Cerebellar cortex (tissue), 1 donor: Measurements from ENCODE around the gene COQ8A.

Experiments
- DNase-seq: peaks from one replicate; pipeline ENCODE4 v3.0.0-alpha.2; 2015; ENCODE audit warnings: low spot score

Gene COQ8A

DNA sequence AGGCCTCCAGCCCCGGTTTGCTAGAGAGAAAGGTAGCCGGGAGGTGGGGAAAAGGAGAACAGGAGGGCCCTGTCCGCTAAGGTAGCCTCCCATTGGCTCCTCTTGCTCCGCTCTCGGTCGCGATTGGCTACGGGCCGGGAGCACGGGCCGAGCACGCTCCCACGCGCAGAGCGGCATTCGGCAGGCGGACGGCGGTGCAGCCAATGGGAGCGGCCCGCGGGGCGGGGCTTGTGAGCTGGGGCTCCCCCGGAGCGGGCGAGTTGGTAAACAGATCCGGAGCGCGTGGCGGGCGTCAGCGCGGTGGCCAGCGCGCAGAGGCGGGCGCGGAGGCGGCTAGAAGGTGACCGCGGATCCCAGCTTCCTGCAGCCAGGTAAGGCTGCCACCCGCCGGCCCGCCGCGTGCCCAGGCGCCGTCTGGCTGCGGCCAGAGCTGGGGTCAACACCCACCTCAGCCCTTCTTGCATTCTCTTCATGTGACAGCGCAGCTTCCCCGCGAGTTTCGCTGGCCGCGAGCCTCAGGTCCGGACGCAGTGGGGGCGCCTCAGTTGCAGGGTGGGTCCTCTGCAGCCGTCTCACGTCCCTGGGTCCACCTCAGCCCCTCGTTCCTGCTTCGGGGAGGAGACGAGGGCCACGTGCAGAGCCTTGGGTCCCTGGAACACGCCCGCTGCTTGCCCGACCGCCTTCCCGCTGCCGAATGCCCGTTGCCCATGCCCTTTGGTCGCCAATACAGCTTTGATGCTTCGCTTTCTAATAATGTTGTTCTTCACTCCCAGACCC is at the start of gene COQ8A:
TSS of gene COQ8A (plus strand) at position 266 of the 777 bp plus-strand sequence. CDS start 21,092 bp downstream, outside the sequence.
- DNase-seq, result peak; percentile 100

DNA sequence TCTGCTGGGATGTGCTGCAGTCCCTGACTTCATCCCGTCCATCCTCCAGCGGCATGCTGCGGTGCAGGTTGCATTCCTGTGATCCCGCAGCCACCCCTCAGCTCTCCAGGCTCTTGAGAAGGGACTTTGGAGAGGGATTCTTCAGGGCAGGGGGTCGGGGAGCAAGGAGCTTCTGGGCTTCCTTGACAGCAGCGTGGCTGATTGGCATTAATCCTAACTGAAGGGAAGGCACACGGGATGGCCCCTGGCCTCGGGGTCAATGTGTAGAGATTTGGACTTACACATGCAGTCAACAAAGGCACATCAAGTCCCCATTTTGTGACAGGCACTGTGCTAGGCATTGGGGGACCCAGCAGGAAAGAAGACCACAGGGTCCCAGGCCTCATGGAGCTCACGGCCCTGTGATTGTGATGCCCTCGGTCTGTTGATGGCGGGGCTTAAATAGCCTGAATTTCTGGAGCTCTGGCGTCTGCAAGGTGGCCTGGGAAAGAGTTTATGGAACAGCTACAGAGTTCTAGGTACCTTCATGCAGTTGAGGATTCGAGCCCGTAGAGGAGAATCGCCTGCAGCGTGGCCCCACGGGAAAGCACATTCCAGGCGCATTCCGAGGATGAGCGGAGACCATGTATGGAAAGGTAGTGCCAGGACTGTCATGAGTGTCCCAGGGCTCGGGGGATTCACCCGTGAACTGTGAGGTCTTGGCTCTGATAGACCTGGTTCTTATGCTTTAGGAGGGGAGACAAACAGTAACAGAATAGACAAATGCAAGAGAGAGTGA is 49.6 kb upstream of the COQ8A start:
- no peak for DNase-seq

DNA sequence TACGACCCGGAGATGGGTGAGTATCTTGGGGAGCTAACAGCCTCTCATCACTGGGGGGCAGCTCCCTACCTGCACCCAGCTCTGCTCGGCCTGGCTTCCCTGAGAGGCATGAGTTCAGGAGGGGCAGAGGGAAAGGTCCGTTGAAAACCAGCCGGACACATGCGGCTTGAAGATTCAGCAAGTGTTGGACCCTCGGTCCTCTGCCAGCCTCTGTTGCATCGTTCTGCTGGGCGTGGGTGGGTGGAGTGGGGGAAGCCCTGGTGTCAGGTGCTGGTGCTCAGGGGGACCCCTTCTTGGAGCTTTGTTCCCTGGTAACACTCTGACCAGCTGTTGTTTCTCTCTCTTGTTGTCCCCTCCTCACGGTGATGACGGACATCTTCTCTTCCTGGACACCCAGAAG is 48.7 kb upstream of the COQ8A start:
- no peak for DNase-seq

DNA sequence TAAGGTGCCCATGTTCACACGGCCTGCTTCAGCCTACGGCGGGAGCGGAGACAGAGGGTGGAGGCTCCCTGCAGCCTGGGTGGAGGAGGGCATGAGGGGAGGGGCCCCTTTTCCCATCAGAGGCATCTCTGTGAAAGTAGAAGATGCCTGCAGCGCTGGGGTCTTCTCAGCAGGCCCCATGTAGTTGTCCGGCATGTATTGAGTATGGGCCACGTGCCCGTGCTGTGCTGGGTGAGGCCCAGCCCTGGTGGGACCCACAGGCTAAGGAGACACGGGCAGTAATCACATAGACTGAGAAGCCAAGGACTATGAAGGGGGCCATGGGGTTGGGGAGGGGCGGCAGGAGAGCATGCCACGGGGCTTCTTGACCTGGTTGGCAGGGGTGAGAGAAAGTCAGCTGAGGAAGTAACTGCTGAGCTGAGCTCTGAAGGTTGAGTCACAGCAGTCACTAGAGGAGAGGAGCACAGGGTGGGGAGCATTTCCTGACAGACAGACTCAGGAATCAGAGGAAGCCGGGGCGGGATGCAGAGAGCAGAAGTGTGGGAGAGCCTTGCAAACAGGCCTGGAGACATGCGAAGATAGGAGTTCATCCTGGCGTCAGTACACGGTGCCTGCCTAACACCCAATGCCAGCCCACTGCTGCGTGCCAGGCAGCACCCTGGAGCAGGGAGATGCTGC is 48.1 kb upstream of the COQ8A start:
- DNase-seq, result no peak

DNA sequence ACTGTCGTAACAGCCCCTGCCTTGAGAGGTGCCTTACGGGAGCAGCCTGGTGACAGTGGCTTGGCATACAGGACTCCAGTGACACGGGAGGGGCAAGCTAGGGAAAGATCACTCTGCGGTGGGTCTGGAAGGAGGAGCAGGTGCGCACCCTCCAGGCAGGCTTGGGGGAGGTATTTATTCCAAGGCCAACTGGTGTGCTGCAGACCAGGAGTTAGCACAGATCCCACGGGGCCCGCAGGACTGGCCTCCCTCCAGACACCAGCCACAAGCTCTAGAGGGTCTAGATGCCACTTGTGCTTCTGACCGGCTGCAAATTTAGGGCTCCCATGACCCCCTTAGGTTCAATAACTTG is 47.6 kb upstream of the COQ8A start:
- no peak for DNase-seq

DNA sequence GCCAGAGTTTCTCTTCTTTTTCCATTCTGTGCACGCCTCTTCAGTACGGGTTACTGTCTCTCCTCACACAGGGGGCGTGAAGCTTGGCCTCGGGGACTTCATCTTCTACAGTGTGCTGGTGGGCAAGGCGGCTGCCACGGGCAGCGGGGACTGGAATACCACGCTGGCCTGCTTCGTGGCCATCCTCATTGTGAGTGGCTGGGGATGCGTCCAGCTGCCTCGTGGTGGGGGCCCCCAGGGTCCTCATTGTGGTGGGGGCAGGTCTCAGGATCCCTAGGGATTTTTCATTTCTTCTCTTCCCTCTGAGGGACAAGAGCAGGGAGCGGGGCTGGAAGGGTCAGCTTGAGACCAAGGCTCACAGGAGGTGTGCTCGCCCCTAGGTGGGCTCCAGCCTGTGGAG is 46.2 kb upstream of the COQ8A start:
- no peak for DNase-seq

DNA sequence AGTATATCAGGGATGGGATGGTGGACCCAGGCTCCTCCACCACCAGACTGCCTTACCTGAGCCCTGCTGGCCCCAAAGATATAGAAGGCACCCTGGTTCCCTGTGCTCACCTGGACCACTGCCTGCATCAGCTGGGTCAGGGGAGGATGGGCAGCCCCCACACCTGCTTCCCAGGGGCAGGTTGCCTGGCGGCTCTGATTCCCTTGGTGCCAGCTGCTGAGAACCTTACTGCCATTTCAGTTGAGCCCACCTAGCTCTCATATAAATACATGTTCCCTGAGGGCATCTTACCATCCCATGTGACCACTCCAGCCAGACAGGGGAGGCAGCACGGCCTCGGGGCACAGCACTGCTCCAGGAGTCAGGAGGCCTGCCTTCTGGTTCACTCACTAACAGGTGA is 45.3 kb upstream of the COQ8A start:
- DNase-seq, result no peak

DNA sequence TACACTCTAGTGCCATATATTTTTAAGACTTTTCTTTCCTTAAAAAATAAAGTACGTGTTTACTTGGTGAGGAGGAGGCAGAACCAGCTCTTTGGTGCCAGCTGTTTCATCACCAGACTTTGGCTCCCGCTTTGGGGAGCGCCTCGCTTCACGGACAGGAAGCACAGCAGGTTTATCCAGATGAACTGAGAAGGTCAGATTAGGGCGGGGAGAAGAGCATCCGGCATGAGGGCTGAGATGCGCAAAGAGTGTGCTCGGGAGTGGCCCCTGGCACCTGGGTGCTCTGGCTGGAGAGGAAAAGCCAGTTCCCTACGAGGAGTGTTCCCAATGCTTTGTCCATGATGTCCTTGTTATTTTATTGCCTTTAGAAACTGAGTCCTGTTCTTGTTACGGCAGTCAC is 44.5 kb upstream of the COQ8A start:
- no peak for DNase-seq

DNA sequence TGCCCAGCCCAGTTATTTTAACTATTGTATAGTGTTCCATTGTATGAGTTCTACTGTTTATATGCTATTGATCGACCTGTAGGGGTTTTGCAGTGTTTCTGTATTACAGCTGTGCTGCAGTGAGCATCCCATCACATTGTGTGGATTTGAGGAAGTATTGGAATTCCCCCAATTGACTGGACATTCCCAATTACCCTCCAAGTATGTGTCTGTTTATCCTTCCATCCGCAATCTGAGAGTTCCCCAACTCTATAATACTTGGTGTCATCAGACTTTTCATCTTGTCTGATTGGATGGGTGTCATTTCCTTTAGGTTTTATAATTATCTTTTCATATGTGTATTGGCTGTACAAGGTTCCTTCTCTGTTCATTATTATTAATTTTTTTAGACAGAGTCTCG is 41.8 kb upstream of the COQ8A start:
- DNase-seq, result no peak

DNA sequence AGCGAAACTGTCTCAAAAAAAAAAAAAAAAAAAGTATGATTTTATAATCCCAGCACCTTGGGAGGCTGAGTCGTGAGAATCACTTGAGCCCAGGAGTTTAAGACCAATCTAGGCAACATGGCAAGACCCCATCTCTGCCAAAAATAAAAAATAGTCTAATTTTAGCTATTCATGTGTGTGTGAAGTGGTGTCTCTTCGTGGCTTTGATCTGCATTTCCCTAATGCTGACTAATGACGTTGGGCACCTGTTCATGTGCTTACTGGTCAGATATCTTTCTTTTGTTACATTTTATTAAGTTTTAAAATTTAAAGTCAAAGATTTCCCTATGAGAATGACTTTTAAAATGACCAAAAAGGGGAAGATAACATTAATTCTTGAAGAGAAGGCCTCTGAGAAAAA is 38.7 kb upstream of the COQ8A start:
- no peak for DNase-seq

DNA sequence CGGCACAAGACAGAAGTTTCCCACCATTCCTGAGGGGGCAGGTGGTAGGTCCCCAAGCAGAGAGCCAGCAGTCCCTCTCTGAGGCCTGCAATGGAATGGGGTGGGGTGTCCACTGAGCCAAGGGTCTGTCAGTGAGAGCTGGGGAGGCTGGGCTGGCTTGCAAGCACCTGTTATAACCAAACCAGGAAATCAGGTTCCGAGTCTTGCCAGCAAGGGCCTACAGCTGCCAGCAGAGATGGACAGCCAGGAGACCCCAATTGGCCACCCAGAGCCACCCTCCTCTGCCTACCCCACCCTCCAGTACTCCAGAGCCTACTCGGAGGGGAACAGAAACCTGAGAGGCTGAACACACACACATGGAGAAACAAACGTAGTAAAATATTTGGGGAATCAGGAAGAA is 37.5 kb upstream of the COQ8A start:
- no peak for DNase-seq

DNA sequence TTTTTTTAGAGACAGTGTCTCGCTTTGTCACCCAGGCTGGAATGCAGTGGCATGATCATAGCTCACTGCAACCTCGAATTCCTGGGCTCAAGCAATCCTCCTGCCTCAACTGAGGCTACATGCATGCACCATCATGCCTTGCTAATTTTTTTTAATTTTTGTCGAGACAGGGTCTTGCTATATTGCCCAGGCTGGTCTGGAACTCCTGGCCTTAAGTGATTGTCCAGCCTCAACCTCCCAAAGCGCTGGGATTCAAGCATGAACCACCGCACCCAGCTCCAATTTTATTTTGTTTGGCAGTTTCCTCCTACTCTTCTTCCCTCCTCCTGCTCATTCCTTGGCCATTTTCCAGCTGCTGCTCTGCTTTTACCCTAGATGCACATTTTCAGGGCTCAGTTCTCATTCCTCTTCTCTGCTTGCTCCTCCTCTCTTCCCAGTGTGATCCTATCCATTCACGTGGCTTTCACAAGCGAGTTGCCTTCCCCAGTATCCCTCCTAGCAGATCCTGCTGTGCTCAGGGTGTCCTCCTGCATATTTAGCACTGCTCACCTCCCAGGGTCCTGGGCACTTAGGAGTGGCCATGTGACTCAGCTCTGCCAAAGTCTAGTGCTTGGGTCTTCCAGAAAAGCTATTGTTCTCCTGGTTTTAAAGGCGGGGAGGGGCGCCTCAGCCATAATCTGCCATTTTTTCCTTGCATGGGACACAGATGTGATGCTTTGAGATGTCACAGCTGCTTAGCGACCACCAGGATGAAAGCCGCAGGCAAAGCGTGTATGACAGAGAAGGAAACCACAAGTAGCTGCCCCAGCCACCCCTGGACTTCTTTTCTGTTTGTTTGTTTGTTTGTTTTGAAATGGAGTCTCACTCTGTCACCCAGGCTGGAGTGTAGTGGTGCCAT is 36.0 kb upstream of the COQ8A start:
- DNase-seq, result peak; percentile 40

DNA sequence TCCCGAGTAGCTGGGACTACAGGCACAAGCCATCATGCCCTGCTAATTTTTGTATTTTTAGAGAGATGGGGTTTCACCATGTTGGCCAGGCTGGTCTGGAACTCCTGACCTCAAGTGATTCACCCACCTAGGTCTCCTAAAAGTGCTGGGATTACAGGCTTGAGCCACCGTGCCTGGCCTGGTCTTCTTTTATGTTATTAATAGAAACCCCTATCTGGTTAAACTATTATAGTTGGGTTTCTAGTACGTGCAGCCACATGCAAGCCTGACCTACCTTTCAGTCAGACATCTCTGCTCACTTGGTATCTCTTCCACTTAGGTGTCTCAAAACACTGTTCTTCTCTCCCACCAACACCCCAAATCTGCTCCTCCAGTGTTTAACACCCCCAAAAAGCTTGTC is 35.3 kb upstream of the COQ8A start:
- no peak for DNase-seq

DNA sequence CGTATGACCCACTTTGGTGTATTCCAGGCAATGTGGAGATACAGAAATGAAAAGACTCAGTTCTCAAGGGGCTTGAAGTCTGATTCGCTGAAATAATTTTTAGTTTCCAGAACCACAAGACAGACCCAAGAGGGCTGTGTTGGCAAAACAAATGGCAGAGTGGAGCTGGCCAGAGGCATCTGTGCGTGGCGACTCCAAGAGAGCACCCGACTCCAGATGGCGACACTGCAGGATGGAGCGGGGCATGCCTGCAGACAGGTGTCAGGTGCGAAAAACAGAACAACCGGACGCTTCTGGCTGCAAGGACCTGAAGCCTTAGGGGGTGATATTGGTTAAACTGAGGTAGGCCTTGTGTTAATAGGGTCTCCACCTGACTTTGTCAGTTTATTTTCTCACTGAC is 31.7 kb upstream of the COQ8A start:
- peak; percentile 59 for DNase-seq

DNA sequence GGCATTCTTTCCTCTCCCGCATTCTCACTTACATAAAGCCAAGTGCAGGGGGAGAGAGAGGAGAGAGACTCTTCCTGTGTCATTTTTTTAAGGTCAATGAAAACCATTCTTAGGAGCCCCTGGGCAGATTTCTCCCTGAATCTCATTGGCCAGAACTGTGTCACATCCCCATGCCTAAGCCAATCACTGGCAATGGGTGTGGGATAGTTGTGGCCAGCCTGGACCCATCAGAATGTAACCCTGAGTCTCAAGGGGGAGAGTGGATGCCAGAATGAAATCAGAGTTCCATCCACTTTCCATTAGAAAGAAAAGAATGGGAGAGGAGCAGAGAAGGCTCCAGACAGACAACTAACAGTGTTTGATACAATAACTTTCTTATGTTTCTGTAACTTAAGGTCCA is 31.2 kb upstream of the COQ8A start:
- DNase-seq, result no peak

DNA sequence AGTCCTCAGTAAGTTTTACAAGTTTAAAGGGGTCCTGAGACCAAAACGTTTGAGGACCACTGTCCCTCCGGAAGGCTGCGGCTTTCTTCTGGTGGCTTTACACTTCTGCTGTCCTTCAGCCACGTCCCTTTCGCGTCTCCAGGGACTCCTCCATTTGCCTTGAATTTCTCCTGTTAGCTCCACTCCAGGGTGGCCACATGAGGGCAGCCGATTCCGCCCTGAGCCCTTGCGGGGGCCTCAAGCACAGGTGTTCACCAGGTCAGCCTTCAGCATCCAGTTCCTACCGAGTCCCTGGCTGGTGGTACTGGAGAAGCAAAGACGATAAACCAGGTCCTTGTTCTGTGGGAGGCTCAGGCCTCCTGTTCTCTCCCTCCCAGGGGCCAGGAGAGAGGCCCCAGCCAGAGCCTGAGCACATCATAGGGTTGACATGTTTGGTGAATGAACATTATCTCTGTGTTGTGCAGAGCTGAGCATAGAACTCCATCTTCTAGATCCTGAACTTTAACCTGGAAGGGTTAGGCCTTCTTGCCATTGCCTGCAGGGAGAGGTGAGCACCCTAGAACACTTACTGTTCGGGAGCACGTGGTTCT is 27.4 kb upstream of the COQ8A start:
- DNase-seq, result peak; percentile 87

DNA sequence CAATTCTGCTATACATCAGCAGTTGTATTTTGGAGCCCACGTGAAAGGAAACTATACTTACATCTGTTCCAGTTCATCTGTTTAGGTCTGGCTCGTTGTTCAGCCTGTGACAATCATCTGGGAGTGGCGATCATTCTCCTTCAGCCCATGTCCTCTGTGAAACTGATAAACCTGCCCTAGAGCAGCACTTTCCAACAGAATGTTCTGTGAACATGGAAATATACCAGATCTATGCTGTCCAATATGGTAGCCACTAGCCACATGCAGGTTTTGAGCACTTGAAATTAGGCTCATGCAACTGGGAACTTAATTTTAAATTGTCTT is 24.5 kb upstream of the COQ8A start:
- no peak for DNase-seq

DNA sequence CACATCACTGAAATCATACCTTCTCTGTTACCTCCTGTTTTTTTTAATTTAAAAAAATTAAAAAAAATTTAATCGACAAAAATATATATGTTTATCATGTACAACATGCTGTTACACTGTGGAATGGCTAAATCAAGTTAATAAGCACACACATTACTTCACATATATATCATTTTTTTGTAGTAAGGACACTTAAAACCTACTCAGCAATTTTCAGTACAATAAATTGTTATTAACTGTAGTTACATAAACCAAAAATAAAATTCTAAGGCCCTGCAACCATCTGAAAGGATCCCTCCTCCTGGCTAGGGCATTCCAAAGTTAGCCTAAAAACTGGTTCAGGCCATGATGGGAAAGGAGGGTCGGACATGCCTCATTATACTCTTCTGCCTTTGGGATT is 23.6 kb upstream of the COQ8A start:
- no peak for DNase-seq

DNA sequence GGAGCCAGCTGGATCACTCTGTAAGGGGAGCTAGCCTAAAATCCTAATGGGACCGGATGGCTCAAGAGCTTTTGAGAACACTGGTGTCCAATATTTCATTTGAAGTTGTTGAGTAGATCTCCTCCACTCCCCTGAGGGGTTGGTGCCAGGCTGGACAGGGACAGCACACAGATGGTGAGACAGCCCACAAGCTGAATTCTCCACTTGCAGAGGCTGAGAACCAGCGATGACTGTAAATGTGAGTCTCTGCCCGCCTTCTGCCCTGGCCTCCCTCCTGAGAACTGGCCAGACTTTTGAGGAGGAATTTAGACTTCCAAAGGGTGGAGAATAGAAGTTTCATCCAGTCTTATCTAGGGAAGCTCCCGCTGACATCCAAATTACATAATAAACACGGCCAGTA is 20.5 kb upstream of the COQ8A start:
- no peak for DNase-seq

DNA sequence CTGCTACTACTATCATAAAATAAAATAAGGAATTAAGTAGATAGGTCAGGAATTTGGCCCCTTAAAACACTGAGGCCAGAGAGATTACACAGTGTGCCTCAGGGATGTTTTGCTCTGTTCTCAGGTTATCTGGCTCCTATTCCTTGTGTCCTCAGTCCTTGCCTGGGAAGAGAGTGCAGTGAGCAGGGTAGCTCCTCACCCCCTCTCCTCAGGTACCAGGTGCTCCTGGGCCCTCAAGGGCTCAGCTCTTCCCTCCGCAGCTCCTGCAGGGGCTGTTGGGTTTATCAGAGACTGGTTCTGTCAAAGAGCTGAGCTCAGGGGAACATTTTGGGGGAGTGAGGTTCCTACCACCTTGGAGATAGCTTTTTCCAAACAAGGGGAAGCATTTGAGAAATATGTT is 20.1 kb upstream of the COQ8A start:
- no peak for DNase-seq

DNA sequence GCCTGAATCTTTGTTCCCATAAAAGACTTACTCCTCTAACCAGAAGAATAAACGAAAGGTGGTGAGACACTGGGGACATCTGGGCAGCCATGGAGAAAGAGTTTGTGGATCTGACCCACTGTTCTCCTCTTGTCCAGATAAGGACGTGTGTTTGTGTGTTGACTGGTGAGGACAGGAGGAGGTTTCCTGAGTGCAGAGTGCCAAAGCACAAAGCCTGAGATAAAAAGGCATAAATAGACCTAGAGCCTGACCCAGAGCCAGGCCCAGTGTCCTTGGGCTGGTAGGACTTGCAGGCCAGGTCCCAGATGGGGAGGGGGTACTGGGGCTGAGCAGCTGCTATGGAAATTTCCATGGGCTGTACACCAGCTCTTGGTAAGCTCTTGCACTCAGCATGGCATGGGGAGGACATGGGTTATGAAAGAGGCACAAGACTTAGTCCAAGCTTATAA is 19.6 kb upstream of the COQ8A start:
- peak; percentile 71 for DNase-seq

DNA sequence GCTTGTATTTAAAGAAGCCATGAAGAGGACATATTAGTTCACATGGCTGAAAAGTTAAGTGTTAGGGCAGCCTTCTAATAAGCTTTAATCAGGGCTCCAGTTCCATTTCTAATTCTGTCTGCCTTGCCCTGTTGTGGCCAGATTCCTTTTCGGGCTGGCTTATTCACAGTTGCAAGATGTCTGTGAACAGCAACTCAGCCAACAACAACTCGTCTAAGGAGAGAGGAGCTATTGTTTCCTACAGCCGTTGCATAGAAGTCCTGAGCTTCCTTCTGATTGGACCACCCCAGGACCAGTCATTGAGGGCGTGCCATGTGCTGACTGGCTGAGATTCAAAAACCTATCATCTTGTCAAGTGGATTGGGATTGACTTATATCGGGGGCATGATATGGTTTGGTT is 18.6 kb upstream of the COQ8A start:
- DNase-seq, result no peak
